MM.1S (cell line): ENCODE data around the gene TMPRSS9.

ENCODE experiments used
- DNase-seq: peaks from one replicate; pipeline ENCODE4 v3.0.0-alpha.2; 2015
- H2AFZ ChIP-seq: fragments of 300-600 bp; sonication (generic); 2 replicates; pipeline ENCODE4 v1.6.0; 2016; ENCODE audit warnings: antibody characterized with exemption, low read length
- H3F3A ChIP-seq: fragments of 300-600 bp; sonication (generic); 2 replicates; pipeline ENCODE4 v1.6.1; 2016; ENCODE audit warnings: mild to moderate bottlenecking, antibody characterized with exemption, low read length, moderate library complexity, mixed read lengths; ENCODE audit not compliant: insufficient read depth
- H3K27ac ChIP-seq: fragments of 300-600 bp; sonication (generic); 2 replicates; pipeline ENCODE4 v1.5.1; 2016; ENCODE audit warnings: mild to moderate bottlenecking, low read length
- H3K27me3 ChIP-seq: fragments of 300-600 bp; sonication (generic); replicated peaks from 2 replicates; pipeline ENCODE4 v1.6.0; 2016; ENCODE audit warnings: low read length; ENCODE audit not compliant: insufficient read depth
- H3K36me3 ChIP-seq: fragments of 300-600 bp; sonication (generic); replicated peaks from 2 replicates; pipeline ENCODE4 v1.6.1; 2016; ENCODE audit warnings: mild to moderate bottlenecking, low read length, mixed read lengths; ENCODE audit not compliant: insufficient read depth
- H3K4me1 ChIP-seq: fragments of 300-600 bp; sonication (generic); 2 replicates; pipeline ENCODE4 v1.6.1; 2016; ENCODE audit warnings: low read length, mixed read lengths
- H3K4me2 ChIP-seq: fragments of 300-600 bp; sonication (generic); 2 replicates; pipeline ENCODE4 v1.6.0; 2016; ENCODE audit warnings: low read depth, low read length
- H3K4me3 ChIP-seq: fragments of 300-600 bp; sonication (generic); 2 replicates; pipeline ENCODE4 v1.5.1; 2016; ENCODE audit warnings: low read length, mixed read lengths
- H3K79me2 ChIP-seq: fragments of 300-600 bp; sonication (generic); 2 replicates; pipeline ENCODE4 v1.6.1; 2016; ENCODE audit warnings: mixed run types, low read length, mixed read lengths
- H3K9ac ChIP-seq: fragments of 300-600 bp; sonication (generic); 2 replicates; pipeline ENCODE4 v1.6.1; 2016; ENCODE audit warnings: low read length, mixed read lengths
- H3K9me2 ChIP-seq: fragments of 300-600 bp; sonication (generic); replicated peaks from 2 replicates; pipeline ENCODE4 v1.6.1; 2016; ENCODE audit warnings: mild to moderate bottlenecking, low read length, mixed read lengths; ENCODE audit not compliant: insufficient read depth
- H3K9me3 ChIP-seq: fragments of 300-600 bp; sonication (generic); replicated peaks from 2 replicates; pipeline ENCODE4 v1.6.1; 2016; ENCODE audit warnings: mild to moderate bottlenecking, low read length, mixed read lengths; ENCODE audit not compliant: insufficient read depth
- H4K20me1 ChIP-seq: fragments of 300-600 bp; sonication (generic); 2 replicates; pipeline ENCODE4 v1.6.1; 2016; ENCODE audit warnings: mild to moderate bottlenecking, low read length, moderate library complexity, mixed read lengths; ENCODE audit not compliant: insufficient read depth
- CTCF ChIP-seq: fragments of 300-600 bp; sonication (generic); IDR thresholded peaks from 2 replicates; pipeline ENCODE4 v1.5.1; 2016; ENCODE audit warnings: antibody characterized with exemption, low read length, mixed read lengths
- EZH2 ChIP-seq: fragments of 300-600 bp; sonication (generic); optimal IDR thresholded peaks from 2 replicates; pipeline ENCODE3; 2017; ENCODE audit warnings: low read depth, mild to moderate bottlenecking, antibody characterized with exemption, low read length, mixed read lengths
- EZH2phosphoT487 ChIP-seq: fragments of 300-600 bp; sonication (generic); IDR thresholded peaks from 2 replicates; pipeline ENCODE4 v1.6.1; 2018; ENCODE audit warnings: antibody characterized with exemption, low read length

TMPRSS9 gene

DNA sequence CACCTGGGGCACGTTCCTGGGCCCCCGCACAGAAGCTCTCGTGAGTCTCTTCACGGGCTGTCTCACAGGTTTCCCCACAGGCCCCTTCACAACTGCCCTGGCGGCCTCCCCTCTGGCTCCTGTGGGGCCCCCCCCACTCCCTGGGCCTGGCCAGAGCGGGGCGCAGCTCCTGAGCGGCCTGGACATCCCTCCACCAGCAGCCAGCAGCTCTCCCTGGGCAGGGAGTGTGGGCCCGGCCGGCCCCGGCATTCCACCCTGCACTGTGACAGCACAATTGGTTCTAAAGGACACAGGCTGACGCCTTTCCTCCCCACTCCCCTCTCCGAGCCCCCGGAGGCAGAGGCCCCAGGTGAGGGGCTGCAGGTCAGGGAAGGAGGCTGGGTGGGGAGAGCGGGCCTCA is 76.9 kb downstream of the TMPRSS9 start:
- Histone ChIP-seq H3K27me3 (no peaks in the 10 kb centered on the region), H4K20me1 (no peaks in the 10 kb centered on the region), H3K4me2 (no peak overlapping the region), H3K27ac (no peak overlapping the region), H3K9me2 (no peaks in the 10 kb centered on the region), H3K9me3 (no peaks in the 10 kb centered on the region), H3K79me2 (peaks cover 82% of the 10 kb centered on the region), H3K36me3 (peaks cover 24% of the 10 kb centered on the region), H3K4me1 (no peaks in the 10 kb centered on the region), H3F3A (no peaks in the 10 kb centered on the region), H3K4me3 (no peak overlapping the region), H2AFZ (no peak overlapping the region), H3K9ac (no peak overlapping the region)
- DNase-seq = no peak
- TF ChIP-seq CTCF (no peak), EZH2 (no peak), EZH2phosphoT487 (no peak)

DNA sequence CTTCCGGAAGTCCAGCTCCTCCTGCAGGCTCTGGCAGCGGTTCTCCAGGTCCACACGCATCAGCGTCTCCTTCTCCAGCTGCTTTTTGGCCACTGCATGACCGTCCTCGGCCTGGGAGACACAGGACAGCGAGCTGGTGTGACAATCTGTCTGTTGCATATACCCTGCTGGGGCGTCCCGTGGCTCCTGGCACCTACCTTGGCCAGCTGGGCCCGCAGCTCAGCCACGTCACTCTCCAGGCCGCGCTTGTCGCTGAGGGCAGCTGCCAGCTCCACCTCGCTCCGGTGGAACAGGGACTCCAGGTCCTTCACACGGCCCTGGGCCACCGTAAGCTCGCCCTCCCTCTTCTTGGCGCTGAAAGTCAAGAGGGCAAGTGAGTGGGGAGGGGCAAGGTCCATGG is 78.1 kb downstream of the TMPRSS9 start:
- DNase-seq = no peak
- no peak overlapping the region for H3K9ac ChIP-seq
- no peak for TF ChIP-seq EZH2phosphoT487
- no peak for TF ChIP-seq CTCF
- no peak for TF ChIP-seq EZH2
- no peak overlapping the region for H3K27ac ChIP-seq
- no peaks in the 10 kb centered on the region for H3K27me3 ChIP-seq
- H3K4me1 ChIP-seq = no peaks in the 10 kb centered on the region
- no peaks in the 10 kb centered on the region for H3K9me3 ChIP-seq
- no peak overlapping the region for H3K4me3 ChIP-seq
- H2AFZ ChIP-seq = no peak overlapping the region
- H3F3A ChIP-seq = no peaks in the 10 kb centered on the region; the same call in 1 of the 2 replicates
- no peak overlapping the region for H3K4me2 ChIP-seq
- H3K36me3 ChIP-seq = peaks cover 22% of the 10 kb centered on the region
- no peaks in the 10 kb centered on the region for H4K20me1 ChIP-seq
- H3K79me2 ChIP-seq = peaks cover 88% of the 10 kb centered on the region
- no peaks in the 10 kb centered on the region for H3K9me2 ChIP-seq

DNA sequence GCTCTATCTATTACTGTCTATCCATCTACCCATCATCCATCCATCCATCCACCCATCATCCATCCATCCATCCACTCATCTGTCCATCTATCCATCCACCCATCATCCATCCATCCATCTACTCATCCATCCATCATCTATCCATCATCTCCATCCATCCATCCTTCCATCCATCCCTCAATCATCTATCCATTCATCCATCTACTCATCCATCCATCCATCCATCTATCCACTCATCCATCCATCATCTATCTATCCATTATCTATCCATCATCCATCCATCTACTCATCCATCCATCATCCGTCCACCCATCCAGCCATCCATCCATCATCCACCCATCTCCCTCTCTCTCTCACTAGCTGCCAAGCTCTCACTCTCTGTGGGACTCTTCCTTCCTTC is 80.5 kb downstream of the TMPRSS9 start:
- DNase-seq = no peak
- no peaks in the 10 kb centered on the region; the same call in 1 of the 2 replicates for H3F3A ChIP-seq
- no peak overlapping the region for H3K4me3 ChIP-seq
- no peak overlapping the region for H3K9ac ChIP-seq
- no peaks in the 10 kb centered on the region for H3K9me2 ChIP-seq
- no peaks in the 10 kb centered on the region for H3K27me3 ChIP-seq
- H2AFZ ChIP-seq = no peak overlapping the region
- no peaks in the 10 kb centered on the region for H3K9me3 ChIP-seq
- no peak overlapping the region for H3K27ac ChIP-seq
- H3K4me2 ChIP-seq = no peak overlapping the region
- no peaks in the 10 kb centered on the region for H3K4me1 ChIP-seq
- TF ChIP-seq EZH2phosphoT487 (no peak), EZH2 (no peak), CTCF (no peak)
- peaks cover 91% of the 10 kb centered on the region for H3K79me2 ChIP-seq
- peaks cover 26% of the 10 kb centered on the region for H3K36me3 ChIP-seq
- H4K20me1 ChIP-seq = no peaks in the 10 kb centered on the region
